K562 (cell line): ENCODE measurements around the gene NTNG1. TPM values are rescaled to one million over a fixed set of nuclear protein-coding genes. Genes with fewer than 3 reads are reported as not detected.

ENCODE experiments used
- ATAC-seq: fragments of 200-7000 bp; cut with Tn5 transposase; 3 replicates; pipeline ENCODE4 v1.9.1; 2020; ENCODE audit warnings: moderate library complexity
- BruUV-seq: library from RNA; stranded (reverse); fragments of 400-500 nt; replicated peaks from 2 replicates; lab custom pipeline; 2021; lab: Mats Ljungman, UMichigan
- CTCF ChIA-PET: fragments of 300-600 bp; formaldehyde crosslinking; extraction: SDS; loops from one replicate; lab custom pipeline; 2021; ENCODE audit warnings: low intra/inter-chr PET ratio; lab: Yijun Ruan, JAX
- POLR2A ChIA-PET: fragments of 300-600, 350-650 bp; sonication (Branson Sonifier 250); formaldehyde crosslinking; extraction: SDS; loops from one replicate; lab custom pipeline; 2021; ENCODE audit warnings: antibody characterized with exemption, inconsistent platforms; lab: Yijun Ruan, JAX
- DNase-seq, 4 experiments: peaks; one replicate each; pipeline versions ENCODE4 v3.0.0 to v3.0.0-alpha.2; 2011 to 2018; ENCODE audit warnings: low spot score in 3 of 4, mixed read lengths in 3 of 4; ENCODE audit errors: extremely low read depth in 1 of 4
- FAIRE-seq: peaks from 2 replicates; lab custom pipeline; 2011; peaks lifted over from hg19 to GRCh38; lab: Jason Lieb, UNC
- H2AFZ ChIP-seq: 2 replicates; pipeline ENCODE4 v1.6.0; 2011; ENCODE audit warnings: low read depth, low read length, control low read depth, inconsistent platforms
- H3K27ac ChIP-seq: fragments of 200-600 bp; 3 replicates; pipeline ENCODE4 v1.8.0; 2011; ENCODE audit warnings: low read depth, mild to moderate bottlenecking, control low read depth, inconsistent platforms, low read length, moderate library complexity, mixed read lengths; ENCODE audit errors: extremely low read depth
- H3K27me3 ChIP-seq, 2 experiments: fragments of 300-600 bp in 1 of 2; 2 replicates in 1 of 2; 3 replicates in 1 of 2; pipeline versions ENCODE4 v1.6.0 to v1.8.0; 2011; ENCODE audit warnings: inconsistent platforms in 2 of 2, low read length in 2 of 2, mild to moderate bottlenecking in 1 of 2, mixed read lengths in 1 of 2, moderate library complexity in 1 of 2; ENCODE audit not compliant: control insufficient read depth in 2 of 2, insufficient read depth in 2 of 2
- H3K36me3 ChIP-seq: fragments of 300-600 bp; 3 replicates; pipeline ENCODE4 v1.8.0; 2011; ENCODE audit warnings: mild to moderate bottlenecking, low read length, inconsistent platforms; ENCODE audit not compliant: control insufficient read depth, insufficient read depth
- H3K4me1 ChIP-seq, 2 experiments: fragments of 200-600 bp in 1 of 2; replicated peaks in 1 of 2; 2 replicates in 1 of 2; 3 replicates in 1 of 2; pipeline versions ENCODE4 v1.5.1 to v1.8.0; 2011; ENCODE audit warnings: inconsistent platforms in 2 of 2, low read length in 2 of 2, mild to moderate bottlenecking in 1 of 2, mixed read lengths in 1 of 2, moderate library complexity in 1 of 2; ENCODE audit not compliant: control insufficient read depth in 2 of 2, insufficient read depth in 2 of 2
- H3K4me2 ChIP-seq: 2 replicates; pipeline ENCODE4 v1.6.1; 2011; ENCODE audit warnings: low read length, control low read depth, inconsistent platforms, mixed read lengths; ENCODE audit not compliant: insufficient read depth
- H3K4me3 ChIP-seq: fragments of 200-600 bp; sonication (generic), shearing (Covaris generic); 2 replicates; pipeline ENCODE4 v1.5.1; 2016; ENCODE audit warnings: control low read depth, inconsistent platforms
- H3K79me2 ChIP-seq: fragments of 200-600 bp; 3 replicates; pipeline ENCODE4 v1.8.0; 2011; ENCODE audit warnings: low read length, inconsistent platforms; ENCODE audit not compliant: control insufficient read depth, insufficient read depth
- H3K9ac ChIP-seq, 2 experiments: 2 replicates each; pipeline versions ENCODE4 v1.6.0 to v1.6.1; 2011; ENCODE audit warnings: low read depth in 2 of 2, low read length in 2 of 2, control low read depth in 1 of 2, inconsistent platforms in 1 of 2, mild to moderate bottlenecking in 1 of 2, mixed read lengths in 1 of 2; ENCODE audit not compliant: insufficient read depth in 1 of 2
- H3K9me1 ChIP-seq: one replicate; pipeline ENCODE4 v1.6.0; 2011; ENCODE audit warnings: inconsistent platforms, mild to moderate bottlenecking, low read length, moderate library complexity; ENCODE audit not compliant: control insufficient read depth, insufficient read depth
- H3K9me3 ChIP-seq: replicated peaks from 2 replicates; pipeline ENCODE4 v1.5.1; 2011; ENCODE audit warnings: low read depth, low read length, inconsistent platforms; ENCODE audit not compliant: control insufficient read depth, insufficient read depth
- H4K20me1 ChIP-seq: replicated peaks from 2 replicates; pipeline ENCODE4 v1.6.1; 2011; ENCODE audit warnings: low read length, inconsistent platforms, mixed read lengths; ENCODE audit not compliant: control insufficient read depth, insufficient read depth
- ZBTB11 ChIP-seq, 3 experiments: fragments of 200-800 bp in 1 of 3; fragments of 250-450 bp in 1 of 3; fragments of 450-650 bp in 1 of 3; sonication (Bioruptor Pico) in 1 of 3; sonication (Bioruptor generic) in 1 of 3; formaldehyde crosslinking in 1 of 3; IDR thresholded peaks; 2 replicates each; pipeline versions ENCODE4 v1.6.1 to v1.8.0; 2016 to 2022; ENCODE audit warnings: mild to moderate bottlenecking in 2 of 3, missing genetic modification characterization in 2 of 3, missing compliant biosample characterization in 1 of 3, moderate library complexity in 1 of 3
- ZNF384 ChIP-seq: IDR thresholded peaks from 2 replicates; pipeline ENCODE4 v1.6.1; 2012; ENCODE audit warnings: low read depth, low read length, improper control_type of control experiment
- WGBS: fragments of 100-300 bp; shearing (Covaris generic); methylation state at CpG from one replicate; pipeline ENCODE4 v1.1.6; 2016; ENCODE audit warnings: low coverage, mixed read lengths; ENCODE audit not compliant: insufficient coverage; ENCODE audit errors: missing lambda C conversion rate; 5-methylcytosine and 5-hydroxymethylcytosine counted together
- in situ Hi-C: fragments of 300-500 bp; cut with MboI; formaldehyde crosslinking; loops from 4 replicates; pipeline ENCODE4 v1.15.0; 2018; ENCODE audit warnings: inconsistent platforms, mixed read lengths
- intact Hi-C: fragments of 100-400 bp; cut with micrococcal nuclease; formaldehyde crosslinking; loops from 2 replicates; pipeline ENCODE4 v1.14.2; 2022
- polyA plus RNA-seq, 8 experiments: library from polyadenylated mRNA; depleted of rRNA in 4 of 8; stranded (reverse) in 5 of 8; unstranded in 3 of 8; fragments of >200 nt; fragmentation: Nextera tagmentation in 2 of 8; fragmentation: Illumina TruSeq in 1 of 8; extraction: Ambion mirVana in 2 of 8; extraction: Trizol in 1 of 8; gene quantifications; 2 replicates each; pipeline versions ENCODE4 v1.2.1 to v1.2.3, GENCODE V29; 2011 to 2014; ENCODE audit warnings: inconsistent platforms in 1 of 8, missing spikeins in 1 of 8
- total RNA-seq, 7 experiments: library from RNA; depleted of rRNA in 6 of 7; stranded (reverse); fragments of >200 nt in 6 of 7; fragmentation: Illumina TruSeq in 2 of 7; extraction: Trizol in 2 of 7; gene quantifications; 2 replicates each; pipeline versions ENCODE4 v1.2.1 to v1.2.3, GENCODE V29; 2011 to 2021; ENCODE audit warnings: low replicate concordance in 1 of 7

Gene NTNG1
- total and polyA plus RNA-seq, 9 of the 15 experiments (the other 6 are each of a cell fraction or from before 2014, with no cell fraction given): not detected

- no peaks in the 10 kb centered on the region for H3K9me1 ChIP-seq
- DNase-seq: no peak
- no peak overlapping the region for H3K4me2 ChIP-seq
- no TSS peak for BruUV-seq
- CTCF ChIA-PET: interaction anchor here (0.7 kb wide), 1 partner anchor 993 kb away, joined by 3 read pairs; no protein-coding TSS in a partner anchor
- no peaks in the 10 kb centered on the region for H3K9me3 ChIP-seq
- peak in 1 of 3 experiments; percentile 41; a peak in 1 of 6 replicates for TF ChIP-seq ZBTB11 (CRISPR knock-in tag; IDR thresholded peaks at IDR 0.05)
- no peak for TF ChIP-seq ZNF384
- H3K4me1 ChIP-seq: no peaks in the 10 kb centered on the region
- H3K27ac ChIP-seq: no peak overlapping the region
- ATAC-seq: no peak
- H3K79me2 ChIP-seq: no peaks in the 10 kb centered on the region
- intact Hi-C loops (no loop called here), in situ Hi-C loops (no loop called here)
- H3K36me3 ChIP-seq: no peaks in the 10 kb centered on the region
- no peak overlapping the region for H3K4me3 ChIP-seq
- FAIRE-seq: no peak
- 0% methylated on average over 7 of the region's 7 CpGs for WGBS
- POLR2A ChIA-PET: no interaction called here
- H3K9ac ChIP-seq: no peak overlapping the region
- no peaks in the 10 kb centered on the region for H3K27me3 ChIP-seq
- H2AFZ ChIP-seq: no peak overlapping the region
- no peaks in the 10 kb centered on the region for H4K20me1 ChIP-seq
Observed at GRCh38 chr1:107243461-107243860, 102.6 kb downstream of the NTNG1 start.
